ENCODE data around the gene DNASE1.

Gene DNASE1

DNA sequence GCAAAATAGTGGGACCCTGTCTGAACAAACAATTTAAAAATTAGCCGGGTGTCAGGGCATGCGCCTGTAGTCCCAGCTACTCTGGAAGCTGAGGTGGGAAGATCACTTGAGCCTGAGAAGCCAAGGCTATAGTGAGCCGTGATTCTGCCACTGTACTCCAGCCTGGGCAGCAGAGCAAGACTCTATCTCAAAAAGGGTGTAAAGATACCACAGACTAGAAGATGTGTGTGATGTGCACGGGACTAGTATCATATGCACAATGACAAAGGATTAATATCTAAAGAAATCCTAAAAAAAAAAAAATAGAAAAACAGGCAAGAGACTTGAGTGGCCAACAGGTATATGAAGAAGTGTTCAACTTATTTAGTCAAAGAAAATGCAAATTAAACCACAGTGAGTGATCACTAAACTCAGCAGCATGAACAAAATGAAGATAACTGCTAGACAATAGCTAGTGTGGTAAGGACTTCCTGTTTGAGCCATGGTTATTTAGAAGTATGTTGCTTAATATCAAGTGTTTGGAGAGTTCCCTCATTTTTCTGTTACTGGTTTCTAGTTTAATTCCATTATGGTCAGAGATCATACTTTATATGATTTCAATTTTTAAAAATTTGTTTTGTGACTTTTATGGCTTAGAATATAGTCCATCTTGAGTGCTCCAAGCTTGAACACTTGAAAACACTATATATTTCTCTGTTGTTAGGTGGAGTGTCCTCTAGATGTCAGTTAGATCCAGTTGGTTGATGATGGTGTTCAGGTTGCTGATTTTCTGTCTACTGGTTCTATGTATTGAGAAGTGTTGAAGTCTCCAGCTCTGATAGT is 28.4 kb upstream of the DNASE1 start:
- H3K4me3 ChIP-seq (replicated peaks; ENCODE audit: low read depth, low read length): no peak overlapping the region
- DNase-seq (ENCODE audit: extremely low read depth, low read depth): no peak
- TF ChIP-seq, protein P1, sequence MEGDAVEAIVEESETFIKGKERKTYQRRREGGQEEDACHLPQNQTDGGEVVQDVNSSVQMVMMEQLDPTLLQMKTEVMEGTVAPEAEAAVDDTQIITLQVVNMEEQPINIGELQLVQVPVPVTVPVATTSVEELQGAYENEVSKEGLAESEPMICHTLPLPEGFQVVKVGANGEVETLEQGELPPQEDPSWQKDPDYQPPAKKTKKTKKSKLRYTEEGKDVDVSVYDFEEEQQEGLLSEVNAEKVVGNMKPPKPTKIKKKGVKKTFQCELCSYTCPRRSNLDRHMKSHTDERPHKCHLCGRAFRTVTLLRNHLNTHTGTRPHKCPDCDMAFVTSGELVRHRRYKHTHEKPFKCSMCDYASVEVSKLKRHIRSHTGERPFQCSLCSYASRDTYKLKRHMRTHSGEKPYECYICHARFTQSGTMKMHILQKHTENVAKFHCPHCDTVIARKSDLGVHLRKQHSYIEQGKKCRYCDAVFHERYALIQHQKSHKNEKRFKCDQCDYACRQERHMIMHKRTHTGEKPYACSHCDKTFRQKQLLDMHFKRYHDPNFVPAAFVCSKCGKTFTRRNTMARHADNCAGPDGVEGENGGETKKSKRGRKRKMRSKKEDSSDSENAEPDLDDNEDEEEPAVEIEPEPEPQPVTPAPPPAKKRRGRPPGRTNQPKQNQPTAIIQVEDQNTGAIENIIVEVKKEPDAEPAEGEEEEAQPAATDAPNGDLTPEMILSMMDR (IDR thresholded peaks at IDR 0.05; ENCODE audit: low read depth, low read length, missing control alignments): no peak

DNA sequence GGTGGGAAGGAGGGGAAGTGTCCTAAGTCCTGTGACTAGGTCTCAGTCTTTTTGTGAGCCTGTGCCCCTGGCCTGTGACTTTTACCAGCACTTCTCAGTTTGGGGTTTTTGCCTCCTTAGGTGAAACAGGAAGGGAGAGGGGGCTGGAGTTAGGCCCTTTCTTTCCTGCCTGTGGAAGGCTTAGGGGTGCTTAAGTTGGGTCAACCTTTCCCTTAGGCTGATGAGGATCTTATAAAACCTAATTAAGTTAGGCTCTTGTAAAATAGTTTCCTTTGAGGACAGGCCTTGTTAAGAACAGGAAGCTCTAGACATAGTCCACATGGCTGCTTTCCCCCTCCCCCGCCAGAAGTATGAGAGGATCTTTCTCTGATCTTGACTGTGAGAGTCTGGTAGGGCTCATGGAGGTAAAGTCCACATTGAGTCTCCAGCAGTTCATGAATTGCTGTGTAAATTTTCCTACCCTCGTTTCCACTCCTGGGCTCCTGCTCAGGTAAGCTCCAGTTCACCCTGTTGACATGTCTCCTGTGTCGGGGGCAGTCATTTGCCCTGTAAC is 17.0 kb upstream of the DNASE1 start:
- TF ChIP-seq, protein P1 (IDR thresholded peaks at IDR 0.05; ENCODE audit: low read depth, low read length, missing control alignments): no peak
- DNase-seq (ENCODE audit: extremely low read depth, low read depth): no peak
- H3K4me3 ChIP-seq (replicated peaks; ENCODE audit: low read depth, low read length): no peak overlapping the region

DNA sequence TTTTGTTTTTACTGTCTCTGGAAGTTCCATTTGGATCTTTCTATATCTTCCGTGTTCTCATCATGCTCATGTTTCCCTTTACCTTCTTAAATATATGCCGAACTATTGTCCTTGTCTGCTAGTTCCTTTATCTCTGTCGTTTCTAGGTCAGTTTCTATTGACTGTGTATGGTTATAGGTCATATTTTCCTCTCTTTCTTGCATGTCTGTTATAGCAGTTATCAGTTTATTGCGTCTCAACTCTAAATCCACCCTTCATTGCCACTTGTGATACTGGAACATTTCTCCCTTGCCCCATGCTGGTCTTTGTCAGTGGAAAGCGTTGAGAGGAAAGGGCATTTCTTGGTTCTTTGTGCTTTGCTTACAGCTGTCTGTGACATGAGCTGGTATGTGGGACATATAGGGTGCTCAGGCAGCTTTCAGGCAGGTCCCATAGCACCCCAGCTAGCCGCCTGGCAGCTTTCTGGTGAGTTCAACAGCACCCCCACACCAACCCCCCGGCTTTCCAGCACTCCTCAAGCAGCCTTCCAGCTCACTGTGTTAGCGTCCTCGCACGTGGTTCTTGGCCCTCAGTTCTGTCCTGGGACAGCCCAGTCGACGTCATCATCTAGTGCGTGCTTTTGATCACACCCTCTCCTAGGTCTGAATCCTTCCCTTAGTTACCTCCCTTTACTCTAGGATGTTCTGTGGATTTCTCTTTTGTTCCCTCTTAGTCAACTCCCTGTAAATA is 15.4 kb upstream of the DNASE1 start:
- no peak overlapping the region for H3K4me3 ChIP-seq (replicated peaks; ENCODE audit: low read depth, low read length)
- DNase-seq (ENCODE audit: extremely low read depth, low read depth): no peak
- TF ChIP-seq, protein P1 (IDR thresholded peaks at IDR 0.05; ENCODE audit: low read depth, low read length, missing control alignments): no peak

DNA sequence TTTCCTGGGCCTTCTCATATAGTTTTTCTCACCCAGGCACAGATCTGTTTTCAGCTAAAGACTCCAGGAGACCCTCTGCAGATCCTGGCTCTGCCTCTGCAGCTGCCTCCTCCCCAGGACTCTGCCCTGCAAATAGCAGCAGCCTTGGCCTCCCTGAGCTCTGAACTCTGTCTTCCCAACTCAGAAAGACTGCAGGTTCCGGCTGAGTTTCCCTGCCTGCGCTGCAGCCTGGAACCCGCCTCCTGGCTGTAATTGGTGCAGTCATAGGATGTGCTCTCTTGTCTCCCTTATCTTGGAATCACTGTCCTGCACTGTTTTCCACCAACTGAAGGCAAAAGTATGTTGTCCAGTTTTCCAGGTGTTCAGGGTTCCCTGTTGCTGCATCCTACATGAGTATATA is 14.3 kb upstream of the DNASE1 start:
- DNase-seq (ENCODE audit: extremely low read depth, low read depth): no peak
- TF ChIP-seq, protein P1 (IDR thresholded peaks at IDR 0.05; ENCODE audit: low read depth, low read length, missing control alignments): no peak
- H3K4me3 ChIP-seq (replicated peaks; ENCODE audit: low read depth, low read length): no peak overlapping the region

DNA sequence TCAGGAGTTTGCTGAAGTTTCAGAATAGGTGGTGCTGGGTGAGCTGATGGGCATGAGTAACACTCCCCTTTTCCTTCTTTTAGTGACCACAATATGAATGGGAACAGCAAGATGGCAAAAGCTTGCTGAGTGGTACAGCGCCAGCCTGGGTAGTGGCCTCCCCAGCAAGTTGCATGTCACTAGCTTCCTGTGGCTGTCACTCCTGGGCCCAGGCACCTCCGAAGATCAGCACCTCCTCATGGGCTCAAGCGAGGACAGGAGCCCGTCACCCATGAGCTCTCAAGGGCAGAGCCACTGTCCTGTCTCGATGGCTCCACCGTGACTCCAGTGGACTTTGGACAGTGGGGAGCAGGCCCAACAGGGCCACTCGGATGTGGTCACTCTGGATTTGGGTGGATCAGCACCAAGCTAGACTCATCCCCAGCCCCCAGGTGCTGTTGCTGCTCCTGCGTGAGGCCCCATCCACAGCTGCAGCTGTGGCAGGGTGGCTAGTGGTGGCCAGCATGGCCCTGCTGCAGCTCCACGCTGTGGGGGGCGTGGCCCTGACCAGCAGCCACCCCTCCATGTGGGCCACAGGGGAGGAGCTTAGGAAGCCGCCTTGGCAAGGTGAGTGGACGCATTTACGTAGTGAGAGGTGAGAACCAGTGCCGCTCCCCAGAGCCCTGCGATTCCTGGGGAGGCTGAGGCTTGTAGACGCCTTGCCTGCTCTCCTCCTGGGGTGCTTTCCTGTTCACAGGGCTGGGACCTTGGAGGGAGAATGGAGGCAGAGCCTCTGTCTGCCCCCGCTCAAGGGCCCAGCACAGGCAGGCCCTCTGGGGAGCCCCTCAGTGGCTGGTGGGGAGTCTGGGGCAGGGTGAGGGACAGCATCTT is 13.6 kb upstream of the DNASE1 start:
- TF ChIP-seq, protein P1 (IDR thresholded peaks at IDR 0.05; ENCODE audit: low read depth, low read length, missing control alignments): no peak
- H3K4me3 ChIP-seq (replicated peaks; ENCODE audit: low read depth, low read length): no peak overlapping the region
- DNase-seq (ENCODE audit: extremely low read depth, low read depth): no peak

DNA sequence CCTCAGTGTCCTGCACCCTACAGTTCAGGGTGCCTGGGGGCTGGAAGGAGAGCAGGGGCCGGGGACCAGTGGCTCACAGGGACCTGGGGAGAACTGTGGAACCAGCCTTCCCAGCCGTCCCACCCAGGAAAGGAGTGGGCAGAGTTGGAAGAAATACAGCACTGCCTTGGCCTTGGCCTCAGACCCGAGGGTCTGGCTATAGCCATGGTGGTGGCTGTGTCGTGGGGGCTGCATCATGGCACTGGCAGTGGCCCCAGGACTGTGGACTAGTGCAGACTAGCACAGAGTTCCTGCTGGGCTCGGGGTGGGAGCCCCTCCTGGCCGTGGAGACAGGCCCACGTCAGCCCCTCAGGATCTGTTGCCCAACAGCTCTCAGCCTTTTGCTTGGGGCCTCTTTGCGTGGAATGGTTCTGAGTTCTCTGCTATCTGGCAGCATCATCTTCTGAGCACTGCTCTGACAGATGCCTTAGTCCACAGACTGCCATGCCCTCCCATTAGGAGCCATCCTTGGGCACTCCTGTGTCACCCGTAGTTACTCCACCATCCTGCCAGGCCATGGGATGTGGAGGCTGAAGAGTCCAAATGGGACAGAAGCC is 12.6 kb upstream of the DNASE1 start:
- TF ChIP-seq, protein P1 (IDR thresholded peaks at IDR 0.05; ENCODE audit: low read depth, low read length, missing control alignments): no peak
- H3K4me3 ChIP-seq (replicated peaks; ENCODE audit: low read depth, low read length): no peak overlapping the region
- DNase-seq (ENCODE audit: extremely low read depth, low read depth): no peak
